Tibial nerve (tissue), 4 donors: ENCODE results near the gene MRPL54. TPM values are rescaled to one million over a fixed set of nuclear protein-coding genes. Genes with fewer than 3 reads are reported as not detected.

Source experiments
- DNase-seq, 2 donors: peaks; one replicate each; pipeline ENCODE4 v3.0.0-alpha.2; 2019; ENCODE audit warnings: low spot score in 2 of 2
- H3K27ac ChIP-seq, 4 donors: fragments of 200-600 bp; sonication (generic) in 3 of 4; one replicate each; pipeline ENCODE4 v1.5.1; 2017 to 2019; ENCODE audit warnings: mild to moderate bottlenecking in 1 of 4
- H3K27me3 ChIP-seq, 2 donors: fragments of 200-600 bp; sonication (generic) in 1 of 2; one replicate each; pipeline versions ENCODE4 v1.5.1 to v1.6.0; 2017 to 2019
- H3K36me3 ChIP-seq, 3 donors: fragments of 200-600 bp; sonication (generic); one replicate each; pipeline ENCODE4 v1.5.1; 2018 to 2019
- H3K4me1 ChIP-seq, 4 donors: fragments of 200-600 bp; sonication (generic) in 3 of 4; one replicate each; pipeline ENCODE4 v1.5.1; 2017 to 2019
- H3K4me3 ChIP-seq, 4 donors: fragments of 200-600 bp; sonication (generic) in 3 of 4; one replicate each; pipeline ENCODE4 v1.5.1; 2017 to 2019; ENCODE audit warnings: mild to moderate bottlenecking in 1 of 4, moderate library complexity in 1 of 4
- H3K9me3 ChIP-seq, 4 donors: fragments of 200-600 bp; sonication (generic) in 3 of 4; one replicate each; pipeline ENCODE4 v1.5.1; 2017 to 2019
- CTCF ChIP-seq, 5 experiments: fragments of 200-600 bp in 3 of 5; fragments of 450-650 bp in 2 of 5; sonication (generic) in 3 of 5; IDR thresholded peaks; one replicate each; pipeline ENCODE4 v1.5.1; 2016 to 2019; ENCODE audit warnings: antibody characterized with exemption in 5 of 5, mild to moderate bottlenecking in 3 of 5, moderate library complexity in 2 of 5
- EP300 ChIP-seq, 2 donors: sonication (generic); formaldehyde crosslinking; IDR thresholded peaks; one replicate each; pipeline ENCODE4 v1.6.1; 2017; ENCODE audit warnings: antibody characterized with exemption in 2 of 2, mild to moderate bottlenecking in 1 of 2
- POLR2A ChIP-seq, 2 donors: fragments of 450-650 bp; IDR thresholded peaks; one replicate each; pipeline ENCODE4 v1.6.1; 2017; ENCODE audit warnings: antibody characterized with exemption in 2 of 2, mild to moderate bottlenecking in 2 of 2, moderate library complexity in 2 of 2
- WGBS, 2 donors: methylation state at CpG; one replicate each; pipeline ENCODE4 v1.1.5; 2018; 5-methylcytosine and 5-hydroxymethylcytosine counted together
- total RNA-seq, 4 donors: library from RNA; depleted of rRNA; stranded (reverse); fragments of >200 nt; gene quantifications; one replicate each; pipeline ENCODE4 v1.1.0, GENCODE V29; 2016

MRPL54 gene
- total RNA-seq, 4 donors from 2014 or later, result 44.1 to 111 (median 59.2) TPM

- TF ChIP-seq EP300 (IDR thresholded peaks at IDR 0.05), result no peak
- TF ChIP-seq CTCF (IDR thresholded peaks at IDR 0.05), result no peak
- TF ChIP-seq POLR2A (IDR thresholded peaks at IDR 0.05), result no peak
- H3K9me3 ChIP-seq, result peaks cover 0 to 32% (median 4%) of the 10 kb centered on the region in 4 donors
- no peak overlapping the region for H3K4me3 ChIP-seq
- no peaks in the 10 kb centered on the region for H3K4me1 ChIP-seq
- no peaks in the 10 kb centered on the region for H3K27me3 ChIP-seq
- no peak for DNase-seq
- 77 to 86% methylated on average over 3 of the region's 3 CpGs for WGBS, 2 donors
- H3K36me3 ChIP-seq, result no peaks in the 10 kb centered on the region
- H3K27ac ChIP-seq, result no peak overlapping the region
These were observed 29.6 kb downstream of the MRPL54 start for GRCh38 chr19:3792114-3792513.

DNA sequence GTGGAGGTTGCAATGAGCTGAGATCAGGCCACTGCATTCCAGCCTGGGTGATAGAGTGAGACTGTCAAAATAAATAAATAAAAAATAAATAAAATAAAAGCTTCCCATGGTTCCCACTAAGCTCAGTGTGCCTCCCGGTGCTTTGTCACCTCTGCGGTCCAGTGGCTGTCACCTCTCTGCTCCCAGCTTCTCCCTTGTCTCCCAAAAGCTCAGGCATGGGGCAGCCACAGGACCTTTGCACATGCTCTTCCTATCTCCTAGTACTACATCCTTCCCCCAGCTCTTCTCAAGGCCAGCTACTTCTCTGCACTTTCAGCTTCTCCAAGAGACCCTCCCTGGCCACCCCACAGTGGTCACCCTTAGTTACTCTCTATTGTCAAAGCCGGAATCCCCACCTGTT is 31.3 kb downstream of the MRPL54 start:
- Histone ChIP-seq H3K4me1 (no peaks in the 10 kb centered on the region), H3K36me3 (no peaks in the 10 kb centered on the region), H3K9me3 (peaks cover 0 to 37% (median 4%) of the 10 kb centered on the region in 4 donors), H3K27me3 (peaks cover 0 to 4% of the 10 kb centered on the region in 2 donors), H3K27ac (no peak overlapping the region), H3K4me3 (no peak overlapping the region)
- TF ChIP-seq POLR2A (IDR thresholded peaks at IDR 0.05), result no peak
- TF ChIP-seq EP300 (IDR thresholded peaks at IDR 0.05), result no peak
- TF ChIP-seq CTCF (IDR thresholded peaks at IDR 0.05), result no peak
- WGBS, 2 donors, result 92% methylated on average over 3 of the region's 3 CpGs
- DNase-seq, result no peak

- peaks cover 0 to 5% (median under 1%) of the 10 kb centered on the region in 4 donors for H3K4me1 ChIP-seq
- no peak overlapping the region for H3K27ac ChIP-seq
- H3K9me3 ChIP-seq, result peaks cover 0 to 26% (median 4%) of the 10 kb centered on the region in 4 donors
- DNase-seq, result no peak
- peaks cover 0 to 29% of the 10 kb centered on the region in 2 donors for H3K27me3 ChIP-seq
- 85 to 94% methylated on average over 2 of the region's 2 CpGs for WGBS, 2 donors
- TF ChIP-seq POLR2A (IDR thresholded peaks at IDR 0.05) (no peak), CTCF (IDR thresholded peaks at IDR 0.05) (no peak), EP300 (IDR thresholded peaks at IDR 0.05) (no peak)
- no peak overlapping the region for H3K4me3 ChIP-seq
- H3K36me3 ChIP-seq, result no peaks in the 10 kb centered on the region
These were observed 33.9 kb downstream of the MRPL54 start for GRCh38 chr19:3796358-3796757.

DNA sequence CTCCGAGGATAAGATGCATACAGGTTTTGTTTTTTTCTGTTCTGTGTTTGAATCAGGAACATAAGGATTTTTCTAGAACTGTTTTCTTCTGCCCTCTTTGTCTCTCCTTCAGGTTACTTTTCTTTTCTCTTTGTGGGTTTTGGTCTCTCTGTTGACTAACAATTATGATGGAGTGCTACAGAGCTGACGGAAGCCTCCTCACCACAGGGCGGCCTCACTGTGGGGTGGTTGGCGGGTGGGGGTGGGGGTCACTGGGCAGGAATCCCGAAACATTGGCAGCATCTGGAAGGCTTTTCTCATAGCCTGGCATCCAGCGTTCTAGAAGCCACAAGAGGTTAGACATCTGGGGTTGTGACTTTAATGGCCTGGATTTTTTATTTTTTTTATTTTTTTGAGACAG is 35.7 kb downstream of the MRPL54 start:
- H3K4me1 ChIP-seq, result peaks cover 0 to 13% (median 3%) of the 10 kb centered on the region in 4 donors
- H3K4me3 ChIP-seq, result no peak overlapping the region
- peaks cover 0 to 47% of the 10 kb centered on the region in 2 donors for H3K27me3 ChIP-seq
- TF ChIP-seq CTCF (IDR thresholded peaks at IDR 0.05) (no peak), EP300 (IDR thresholded peaks at IDR 0.05) (no peak), POLR2A (IDR thresholded peaks at IDR 0.05) (no peak)
- 43 to 55% methylated on average over 6 of the region's 6 CpGs for WGBS, 2 donors
- DNase-seq, result no peak
- peaks cover 0 to 22% (median 4%) of the 10 kb centered on the region in 4 donors for H3K9me3 ChIP-seq
- H3K27ac ChIP-seq, result no peak overlapping the region
- H3K36me3 ChIP-seq, result no peaks in the 10 kb centered on the region

DNA sequence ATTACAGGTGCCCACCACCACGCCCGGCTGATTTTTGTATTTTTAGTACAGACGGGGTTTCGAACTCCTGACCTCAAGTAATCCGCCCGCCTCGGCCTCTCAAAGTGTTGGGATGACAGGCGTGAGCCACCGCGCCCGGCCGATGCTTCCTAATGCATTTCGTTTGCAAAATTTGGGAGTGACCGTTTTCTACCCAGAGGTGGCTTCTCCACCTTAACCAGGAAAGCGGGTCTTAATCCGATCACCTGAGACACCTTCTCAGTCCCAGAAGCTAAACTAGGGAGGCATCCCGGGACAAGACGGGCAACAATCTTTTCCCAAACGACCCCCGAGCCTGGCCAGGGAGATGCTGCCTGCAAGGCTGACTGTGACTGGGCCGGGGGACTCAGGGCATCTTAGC is 38.5 kb downstream of the MRPL54 start:
- Histone ChIP-seq H3K27me3 (peaks cover 0 to 73% of the 10 kb centered on the region in 2 donors), H3K4me1 (peaks cover 0 to 13% (median 3%) of the 10 kb centered on the region in 4 donors), H3K27ac (no peak overlapping the region), H3K4me3 (no peak overlapping the region), H3K36me3 (no peaks in the 10 kb centered on the region), H3K9me3 (peaks cover 0 to 16% (median 4%) of the 10 kb centered on the region in 4 donors)
- DNase-seq, result no peak
- WGBS, 2 donors, result 38 to 45% methylated on average over 17 to 21 of the region's 21 CpGs
- TF ChIP-seq POLR2A (IDR thresholded peaks at IDR 0.05) (no peak), CTCF (IDR thresholded peaks at IDR 0.05) (no peak), EP300 (IDR thresholded peaks at IDR 0.05) (no peak)
